ENCODE results near the gene VAV3. TPM values are rescaled to one million over a fixed set of nuclear protein-coding genes. Genes with fewer than 3 reads are reported as not detected.
A peak's percentile ranks its signal among the peaks of the same experiment; 100 is the strongest.

The VAV3 gene
- polyA plus RNA-seq, 3 donors, result 5.4 to 9.2 (median 9.0) TPM

GRCh38 chr1:107843989-107844388, 121.0 kb downstream of the VAV3 start:
- H3K36me3 Mint-ChIP-seq, result peaks cover 2 to 3% of the 10 kb centered on the region in 2 donors
- peak overlapping the region; percentile 59 to 74 for H3K4me3 Mint-ChIP-seq
- peaks cover 0 to 2% (median under 1%) of the 10 kb centered on the region in 7 donors for H3K9me3 Mint-ChIP-seq
- H3K4me2 ChIP-seq (replicated peaks; ENCODE audit: extremely low read depth, low read length, poor library complexity, severe bottlenecking), result peak overlapping the region; percentile 52
- peak overlapping the region in 3 of 7 donors; percentile 22 to 83 (median 63) for H3K27ac Mint-ChIP-seq
- no peaks in the 10 kb centered on the region for H3K27me3 ChIP-seq (ENCODE audit: control insufficient read depth in 2 of 2, insufficient read depth in 2 of 2, low read length in 2 of 2)
- no peak for TF ChIP-seq CTCF (IDR thresholded peaks at IDR 0.05)
- peaks cover 34 to 52% of the 10 kb centered on the region in 2 donors for H3K4me1 ChIP-seq (ENCODE audit: control insufficient read depth in 1 of 2, insufficient read depth in 2 of 2, low read length in 2 of 2)
- H4K20me1 ChIP-seq (ENCODE audit: insufficient read depth, low read length), result peaks cover 21% of the 10 kb centered on the region
- peaks cover 0 to 3% (median 0%) of the 10 kb centered on the region in 3 donors for H3K27me3 Mint-ChIP-seq (ENCODE audit: low read depth in 3 of 3)
- no peaks in the 10 kb centered on the region for H3K9me3 ChIP-seq (replicated peaks in 1 of 2; ENCODE audit: control insufficient read depth in 1 of 2, insufficient read depth in 1 of 2, low read length in 2 of 2)
- intact Hi-C loops (cut with micrococcal nuclease), result no loop called here
- peak overlapping the region in 1 of 2 donors; percentile 61 for H3K27ac ChIP-seq (ENCODE audit: low read depth in 1 of 2, low read length in 2 of 2)
- peaks cover 19% of the 10 kb centered on the region for H3K79me2 ChIP-seq (ENCODE audit: insufficient read depth, low read length)
- DNase-seq, result peak in 2 of 3 donors; percentile 9 to 62
- no peaks in the 10 kb centered on the region for H3K36me3 ChIP-seq (replicated peaks in 1 of 2; ENCODE audit: control insufficient read depth in 1 of 2, insufficient read depth in 2 of 2, low read length in 2 of 2)
- peak overlapping the region; percentile 21 for H3K9ac ChIP-seq (ENCODE audit: insufficient read depth, low read length, poor library complexity, severe bottlenecking)
- H2AFZ ChIP-seq (ENCODE audit: insufficient read depth, low read depth, low read length, poor library complexity, severe bottlenecking), result no peak overlapping the region
- peaks cover 69% of the 10 kb centered on the region for H3K4me1 Mint-ChIP-seq
- H3K4me3 ChIP-seq (replicated peaks in 1 of 3; ENCODE audit: low read depth in 2 of 3, low read length in 3 of 3), result peak overlapping the region in 1 of 3 experiments; percentile 46
- WGBS (ENCODE audit: insufficient coverage), result 24% methylated on average over 6 of the region's 6 CpGs

- intact Hi-C loops (cut with micrococcal nuclease), result no loop called here
- TF ChIP-seq CTCF (IDR thresholded peaks at IDR 0.05), result no peak
- peak overlapping the region; percentile 27 for H2AFZ ChIP-seq (ENCODE audit: insufficient read depth, low read depth, low read length, poor library complexity, severe bottlenecking)
- H3K79me2 ChIP-seq (ENCODE audit: insufficient read depth, low read length), result peaks cover 20% of the 10 kb centered on the region
- Mint-ChIP-seq H3K4me3 (peak overlapping the region; percentile 4 to 34), H3K36me3 (peaks cover 2 to 3% of the 10 kb centered on the region in 2 donors), H3K9me3 (peaks cover 0 to 5% (median 2%) of the 10 kb centered on the region in 7 donors), H3K27me3 (ENCODE audit: low read depth in 3 of 3) (peaks cover 0 to 3% (median 0%) of the 10 kb centered on the region in 3 donors), H3K27ac (peak overlapping the region in 3 of 7 donors; percentile 2 to 69 (median 54)), H3K4me1 (peaks cover 84% of the 10 kb centered on the region)
- 40% methylated on average over 1 of the region's 2 CpGs for WGBS (ENCODE audit: insufficient coverage)
- H3K4me1 ChIP-seq (ENCODE audit: control insufficient read depth in 1 of 2, insufficient read depth in 2 of 2, low read length in 2 of 2), result peaks cover 34 to 52% of the 10 kb centered on the region in 2 donors
- H3K36me3 ChIP-seq (replicated peaks in 1 of 2; ENCODE audit: control insufficient read depth in 1 of 2, insufficient read depth in 2 of 2, low read length in 2 of 2), result no peaks in the 10 kb centered on the region
- H3K27ac ChIP-seq (ENCODE audit: low read depth in 1 of 2, low read length in 2 of 2), result peak overlapping the region in 1 of 2 donors; percentile 55
- peak overlapping the region; percentile 35 for H3K4me2 ChIP-seq (replicated peaks; ENCODE audit: extremely low read depth, low read length, poor library complexity, severe bottlenecking)
- H3K27me3 ChIP-seq (ENCODE audit: control insufficient read depth in 2 of 2, insufficient read depth in 2 of 2, low read length in 2 of 2), result no peaks in the 10 kb centered on the region
- no peak for DNase-seq
- H3K9me3 ChIP-seq (replicated peaks in 1 of 2; ENCODE audit: control insufficient read depth in 1 of 2, insufficient read depth in 1 of 2, low read length in 2 of 2), result no peaks in the 10 kb centered on the region
- H3K4me3 ChIP-seq (replicated peaks in 1 of 3; ENCODE audit: low read depth in 2 of 3, low read length in 3 of 3), result peak overlapping the region in 1 of 3 experiments; percentile 14
- H3K9ac ChIP-seq (ENCODE audit: insufficient read depth, low read length, poor library complexity, severe bottlenecking), result no peak overlapping the region
- H4K20me1 ChIP-seq (ENCODE audit: insufficient read depth, low read length), result peaks cover 27% of the 10 kb centered on the region
Measured at GRCh38 chr1:107842241-107842640, 122.7 kb downstream of the VAV3 start.

All from CD14-positive monocyte (primary cell).